ENCODE measurements around the gene RAB7B.

DNA sequence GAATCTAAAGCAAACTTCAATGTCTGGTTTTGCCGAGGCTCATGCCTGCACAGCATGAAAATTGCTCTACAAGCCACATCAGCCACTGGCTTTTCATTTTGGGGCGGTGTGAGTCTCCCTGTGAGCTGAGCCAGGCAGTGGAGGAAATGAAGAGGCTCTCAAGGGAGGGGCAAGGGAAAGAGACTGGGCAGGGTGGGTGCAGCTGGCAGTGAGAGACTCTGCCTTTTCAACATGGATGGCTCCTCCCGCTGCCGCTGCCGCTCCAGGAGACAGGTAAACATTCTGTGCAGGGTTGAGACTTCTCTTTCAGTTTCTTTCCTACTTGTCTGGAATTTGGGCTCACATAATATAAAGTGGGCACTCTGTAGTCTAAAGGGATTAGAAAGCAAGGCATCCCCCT is 31.8 kb upstream of the RAB7B start:
- TF ChIP-seq EZH2phosphoT487 (conservative IDR thresholded peaks at IDR 0.05; ENCODE audit: low read length): no peak
- TF ChIP-seq, protein P1, sequence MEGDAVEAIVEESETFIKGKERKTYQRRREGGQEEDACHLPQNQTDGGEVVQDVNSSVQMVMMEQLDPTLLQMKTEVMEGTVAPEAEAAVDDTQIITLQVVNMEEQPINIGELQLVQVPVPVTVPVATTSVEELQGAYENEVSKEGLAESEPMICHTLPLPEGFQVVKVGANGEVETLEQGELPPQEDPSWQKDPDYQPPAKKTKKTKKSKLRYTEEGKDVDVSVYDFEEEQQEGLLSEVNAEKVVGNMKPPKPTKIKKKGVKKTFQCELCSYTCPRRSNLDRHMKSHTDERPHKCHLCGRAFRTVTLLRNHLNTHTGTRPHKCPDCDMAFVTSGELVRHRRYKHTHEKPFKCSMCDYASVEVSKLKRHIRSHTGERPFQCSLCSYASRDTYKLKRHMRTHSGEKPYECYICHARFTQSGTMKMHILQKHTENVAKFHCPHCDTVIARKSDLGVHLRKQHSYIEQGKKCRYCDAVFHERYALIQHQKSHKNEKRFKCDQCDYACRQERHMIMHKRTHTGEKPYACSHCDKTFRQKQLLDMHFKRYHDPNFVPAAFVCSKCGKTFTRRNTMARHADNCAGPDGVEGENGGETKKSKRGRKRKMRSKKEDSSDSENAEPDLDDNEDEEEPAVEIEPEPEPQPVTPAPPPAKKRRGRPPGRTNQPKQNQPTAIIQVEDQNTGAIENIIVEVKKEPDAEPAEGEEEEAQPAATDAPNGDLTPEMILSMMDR (IDR thresholded peaks at IDR 0.05; ENCODE audit: insufficient read depth, low read length, poor library complexity, severe bottlenecking): no peak
